Activated naive CD8-positive, alpha-beta T cell (primary cell): ENCODE data around the gene TMEM240.

Experiments used
- H3K27ac Mint-ChIP-seq: one replicate; pipeline ENCODE4 v1.8.0; 2021; ENCODE audit warnings: mixed read lengths
- H3K27me3 Mint-ChIP-seq: one replicate; pipeline ENCODE4 v1.8.0; 2021; ENCODE audit warnings: mixed read lengths
- H3K36me3 Mint-ChIP-seq: one replicate; pipeline ENCODE4 v1.8.0; 2021; ENCODE audit warnings: mixed read lengths
- H3K4me1 Mint-ChIP-seq: one replicate; pipeline ENCODE4 v1.8.0; 2021; ENCODE audit warnings: low read depth, mixed read lengths
- H3K4me3 Mint-ChIP-seq: one replicate; pipeline ENCODE4 v1.8.0; 2021; ENCODE audit warnings: mild to moderate bottlenecking, mixed read lengths
- H3K9me3 Mint-ChIP-seq: one replicate; pipeline ENCODE4 v1.8.0; 2021; ENCODE audit warnings: low read depth, mixed read lengths

The TMEM240 gene

GRCh38 chr1:1550591-1551432 is 10.4 kb upstream of the TMEM240 start:
- no peaks in the 10 kb centered on the region for H3K9me3 Mint-ChIP-seq
- H3K27me3 Mint-ChIP-seq: no peaks in the 10 kb centered on the region
- H3K36me3 Mint-ChIP-seq: no peaks in the 10 kb centered on the region
- H3K4me3 Mint-ChIP-seq: no peak overlapping the region
- no peak overlapping the region for H3K27ac Mint-ChIP-seq
- peaks cover 1% of the 10 kb centered on the region for H3K4me1 Mint-ChIP-seq

DNA sequence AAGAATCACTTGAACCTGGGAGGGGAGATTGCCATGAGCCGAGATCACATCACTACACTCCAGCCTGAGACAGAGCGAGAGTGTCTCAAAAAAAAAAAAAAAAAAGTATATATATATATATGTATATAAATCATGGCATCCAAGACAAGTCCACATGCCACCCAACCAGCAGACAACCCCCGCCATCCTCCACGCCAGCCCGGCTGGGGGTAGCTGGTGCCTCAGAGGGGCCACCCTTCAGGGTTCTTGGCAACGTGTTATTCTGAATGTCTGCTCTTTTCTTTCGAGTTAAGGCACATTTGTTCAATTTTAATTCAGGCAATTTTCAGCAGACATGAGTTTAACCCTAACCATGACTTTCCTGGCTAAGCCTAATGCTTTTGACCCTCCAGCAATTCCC is 9.7 kb upstream of the TMEM240 start:
- Mint-ChIP-seq H3K4me3 (no peak overlapping the region), H3K4me1 (peaks cover 1% of the 10 kb centered on the region), H3K27ac (no peak overlapping the region), H3K9me3 (no peaks in the 10 kb centered on the region), H3K36me3 (no peaks in the 10 kb centered on the region), H3K27me3 (no peaks in the 10 kb centered on the region)

DNA sequence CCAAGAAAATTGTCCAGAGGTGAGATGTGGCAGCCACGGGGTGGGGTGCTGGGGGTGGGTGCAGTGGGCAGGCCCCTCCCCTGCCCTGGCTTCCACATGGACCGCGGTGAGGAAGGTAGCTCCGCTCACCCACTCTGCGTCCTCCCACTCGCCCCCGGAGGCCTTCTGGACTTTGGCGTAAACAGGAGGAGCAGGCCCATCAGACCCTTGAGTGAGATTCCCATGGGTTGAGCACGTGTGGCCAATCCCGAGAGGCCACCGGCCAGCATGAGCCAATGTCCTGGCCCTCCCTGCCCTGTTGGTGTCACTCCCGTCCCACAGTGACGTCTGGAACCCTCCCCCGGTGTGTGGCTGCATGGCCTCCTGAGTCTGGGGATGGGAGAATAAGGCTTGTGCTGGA is 8.2 kb upstream of the TMEM240 start:
- peaks cover 1% of the 10 kb centered on the region for H3K4me1 Mint-ChIP-seq
- no peaks in the 10 kb centered on the region for H3K27me3 Mint-ChIP-seq
- H3K36me3 Mint-ChIP-seq: no peaks in the 10 kb centered on the region
- H3K27ac Mint-ChIP-seq: no peak overlapping the region
- no peak overlapping the region for H3K4me3 Mint-ChIP-seq
- H3K9me3 Mint-ChIP-seq: no peaks in the 10 kb centered on the region

- H3K9me3 Mint-ChIP-seq: no peaks in the 10 kb centered on the region
- H3K27ac Mint-ChIP-seq: peak overlapping the region; percentile 28
- no peak overlapping the region for H3K4me3 Mint-ChIP-seq
- no peaks in the 10 kb centered on the region for H3K27me3 Mint-ChIP-seq
- no peaks in the 10 kb centered on the region for H3K36me3 Mint-ChIP-seq
- peaks cover 1% of the 10 kb centered on the region for H3K4me1 Mint-ChIP-seq
Measured at GRCh38 chr1:1547476-1547875, 7.1 kb upstream of the TMEM240 start.

- no peak overlapping the region for H3K4me3 Mint-ChIP-seq
- H3K9me3 Mint-ChIP-seq: no peaks in the 10 kb centered on the region
- H3K27ac Mint-ChIP-seq: peak overlapping the region; percentile 28
- no peaks in the 10 kb centered on the region for H3K36me3 Mint-ChIP-seq
- no peaks in the 10 kb centered on the region for H3K27me3 Mint-ChIP-seq
- peaks cover 1% of the 10 kb centered on the region for H3K4me1 Mint-ChIP-seq
Measured at GRCh38 chr1:1547011-1547410, 6.6 kb upstream of the TMEM240 start.

- H3K4me3 Mint-ChIP-seq: no peak overlapping the region
- peaks cover 3% of the 10 kb centered on the region for H3K4me1 Mint-ChIP-seq
- H3K9me3 Mint-ChIP-seq: no peaks in the 10 kb centered on the region
- H3K27ac Mint-ChIP-seq: no peak overlapping the region
- no peaks in the 10 kb centered on the region for H3K36me3 Mint-ChIP-seq
- H3K27me3 Mint-ChIP-seq: no peaks in the 10 kb centered on the region
Measured at GRCh38 chr1:1545946-1546737, 5.7 kb upstream of the TMEM240 start.

- Mint-ChIP-seq H3K36me3 (no peaks in the 10 kb centered on the region), H3K4me3 (no peak overlapping the region), H3K27ac (no peak overlapping the region), H3K9me3 (no peaks in the 10 kb centered on the region), H3K27me3 (no peaks in the 10 kb centered on the region), H3K4me1 (peaks cover 3% of the 10 kb centered on the region)
Measured at GRCh38 chr1:1544544-1544943, 4.1 kb upstream of the TMEM240 start.

- no peak overlapping the region for H3K27ac Mint-ChIP-seq
- no peaks in the 10 kb centered on the region for H3K27me3 Mint-ChIP-seq
- no peaks in the 10 kb centered on the region for H3K36me3 Mint-ChIP-seq
Measured at GRCh38 chr1:1543706-1544099, 3.3 kb upstream of the TMEM240 start.

DNA sequence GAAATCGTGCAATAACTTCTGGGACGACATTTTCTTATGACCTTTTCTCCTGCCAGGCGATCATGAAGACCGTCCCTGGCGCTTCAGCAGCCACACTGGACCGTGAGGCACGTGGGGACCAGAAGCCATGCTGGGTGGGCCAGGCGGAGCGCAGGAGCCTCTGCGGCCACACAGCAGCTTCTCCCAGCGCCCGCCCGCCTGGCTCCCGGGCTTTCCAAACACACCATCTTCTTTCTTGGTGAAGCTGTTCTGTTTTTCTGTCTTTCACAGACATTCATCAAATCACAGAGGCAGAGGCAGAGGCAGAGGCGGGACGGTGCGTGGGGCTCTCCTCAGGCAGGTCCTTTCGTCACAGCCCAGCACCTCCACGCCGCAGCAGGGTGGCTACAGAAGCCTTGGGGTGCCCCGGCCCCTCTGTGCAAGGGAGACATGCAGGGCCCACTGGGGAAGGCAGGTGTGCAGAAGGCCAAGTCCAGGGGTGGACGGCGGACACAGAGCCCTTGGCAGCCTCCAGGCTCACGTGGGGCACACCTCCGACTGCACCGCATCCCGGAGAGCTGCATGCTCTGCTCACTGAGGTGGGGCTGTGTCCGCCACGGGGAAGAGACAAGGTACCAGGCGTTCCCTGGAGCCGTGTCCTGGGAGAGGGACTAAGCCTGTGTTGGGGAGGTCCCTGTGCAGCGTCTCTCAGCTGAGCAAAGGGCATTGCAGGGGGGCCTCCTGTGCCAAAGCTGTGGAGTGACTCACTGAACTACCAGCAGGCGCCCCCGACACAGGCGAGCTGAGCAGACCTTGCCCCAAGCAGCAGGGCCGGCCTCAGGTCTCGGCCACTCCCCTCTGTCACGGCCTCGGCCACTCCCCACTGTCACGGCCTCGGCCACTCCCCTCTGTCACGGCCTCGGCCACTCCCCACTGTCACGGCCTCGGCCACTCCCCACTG is 2.6 kb upstream of the TMEM240 start:
- H3K4me3 Mint-ChIP-seq: no peak overlapping the region
- H3K4me1 Mint-ChIP-seq: peaks cover 3% of the 10 kb centered on the region
- no peak overlapping the region for H3K27ac Mint-ChIP-seq
- H3K9me3 Mint-ChIP-seq: no peaks in the 10 kb centered on the region
- H3K27me3 Mint-ChIP-seq: no peaks in the 10 kb centered on the region
- no peaks in the 10 kb centered on the region for H3K36me3 Mint-ChIP-seq

More at GRCh38 chr1:1543706-1544099, 3.3 kb upstream of the TMEM240 start:
- H3K4me3 Mint-ChIP-seq: no peak overlapping the region
- peaks cover 3% of the 10 kb centered on the region for H3K4me1 Mint-ChIP-seq
- no peaks in the 10 kb centered on the region for H3K9me3 Mint-ChIP-seq

- Mint-ChIP-seq H3K9me3 (no peaks in the 10 kb centered on the region), H3K27me3 (no peaks in the 10 kb centered on the region), H3K27ac (peak overlapping the region; percentile 16), H3K36me3 (no peaks in the 10 kb centered on the region), H3K4me1 (peaks cover 1% of the 10 kb centered on the region), H3K4me3 (peak overlapping the region; percentile 67)
Measured at GRCh38 chr1:1541956-1542765, 1.7 kb upstream of the TMEM240 start.

DNA sequence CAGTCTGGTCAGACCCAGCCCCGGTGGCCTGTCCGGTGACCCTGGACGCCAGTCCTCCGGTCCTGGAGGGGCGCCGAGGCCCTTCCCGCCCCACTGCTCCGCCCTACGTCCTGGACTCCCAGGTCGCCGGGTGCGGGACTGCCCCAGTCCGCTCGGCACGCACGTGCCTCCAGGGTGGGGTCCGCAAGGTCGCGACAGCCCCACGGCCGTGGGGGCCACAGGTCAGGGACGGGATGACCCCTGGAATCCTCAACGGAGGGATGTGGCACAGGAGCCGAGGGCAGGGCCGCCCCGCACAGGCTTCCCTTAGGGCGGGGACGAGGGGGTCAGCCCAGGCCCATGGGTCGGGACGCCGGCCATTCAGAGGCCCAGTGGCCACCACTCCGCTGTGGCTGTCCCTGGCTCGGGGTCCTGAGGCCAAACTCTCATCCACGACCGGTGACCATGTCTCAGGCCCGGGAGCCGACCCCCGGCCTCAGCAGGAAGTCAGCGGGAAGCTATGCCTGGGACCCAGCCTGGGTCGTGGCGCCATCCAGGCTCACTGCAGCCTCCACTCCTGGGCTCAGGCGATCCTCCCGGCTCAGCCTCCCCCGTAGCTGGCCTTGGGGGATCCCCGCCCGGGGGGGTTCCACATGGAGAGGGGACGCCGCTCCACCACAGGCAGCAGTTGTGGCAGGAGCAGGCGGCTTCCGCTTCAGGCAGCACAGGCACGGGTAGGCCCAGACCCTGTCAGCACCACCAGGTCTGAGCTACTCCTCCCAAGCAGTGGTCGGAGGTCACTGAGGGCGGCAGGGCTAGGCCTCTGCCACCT is 599 bp upstream of the TMEM240 start:
- H3K9me3 Mint-ChIP-seq: no peaks in the 10 kb centered on the region
- H3K27ac Mint-ChIP-seq: no peak overlapping the region
- H3K36me3 Mint-ChIP-seq: no peaks in the 10 kb centered on the region
- H3K4me1 Mint-ChIP-seq: peaks cover 1% of the 10 kb centered on the region
- no peaks in the 10 kb centered on the region for H3K27me3 Mint-ChIP-seq
- peak overlapping the region; percentile 67 for H3K4me3 Mint-ChIP-seq

DNA sequence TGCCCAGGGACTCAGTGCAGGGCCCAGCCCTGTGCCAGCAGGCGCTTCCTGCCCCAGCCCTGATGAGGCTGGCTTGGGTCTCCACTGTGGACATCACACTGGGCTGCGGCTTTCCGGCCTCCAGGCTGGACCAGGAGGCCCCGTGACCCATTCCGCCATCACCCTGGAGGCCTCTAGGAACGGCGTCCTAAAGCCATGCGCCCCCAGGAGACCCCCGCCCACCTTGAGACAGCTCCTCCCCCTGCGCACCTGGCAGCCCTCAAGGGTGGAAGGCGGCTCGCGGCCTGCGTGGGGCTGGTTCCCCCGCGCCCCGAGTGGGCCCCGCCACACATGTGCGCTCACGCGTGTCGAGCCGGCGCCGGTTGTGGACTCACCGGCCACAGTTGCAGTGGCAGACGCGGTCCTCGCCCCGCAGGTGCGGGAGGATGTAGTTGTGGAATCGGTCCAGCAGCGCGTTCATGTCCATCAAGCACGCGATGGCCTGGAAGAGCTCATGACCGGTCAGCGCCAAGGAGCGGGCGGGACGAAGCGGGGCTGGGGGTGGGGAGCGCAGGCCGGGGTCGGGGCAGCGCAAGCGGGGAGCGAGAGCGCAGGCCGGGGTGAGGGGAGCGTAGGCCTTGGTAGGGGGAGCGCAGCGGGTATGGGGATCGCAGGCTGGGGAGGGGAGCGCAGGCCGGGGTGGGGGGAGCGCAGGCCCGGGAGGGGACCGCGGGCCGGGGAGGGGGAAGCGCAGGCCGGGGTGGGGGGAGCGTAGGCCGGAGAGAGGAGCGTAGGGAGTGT is 924 bp downstream of the TMEM240 start:
- Mint-ChIP-seq H3K27ac (no peak overlapping the region), H3K36me3 (no peaks in the 10 kb centered on the region), H3K9me3 (no peaks in the 10 kb centered on the region), H3K4me1 (peaks cover 1% of the 10 kb centered on the region), H3K27me3 (no peaks in the 10 kb centered on the region), H3K4me3 (peak overlapping the region; percentile 67)

- Mint-ChIP-seq H3K4me3 (no peak overlapping the region), H3K36me3 (no peaks in the 10 kb centered on the region), H3K4me1 (peaks cover 1% of the 10 kb centered on the region), H3K9me3 (no peaks in the 10 kb centered on the region), H3K27me3 (no peaks in the 10 kb centered on the region), H3K27ac (no peak overlapping the region)
Measured at GRCh38 chr1:1538989-1539309, 1.5 kb downstream of the TMEM240 start.
